Breast epithelium (tissue), 4 donors: ENCODE measurements around the gene CEP112. TPM values are rescaled to one million over a fixed set of nuclear protein-coding genes. Genes with fewer than 3 reads are reported as not detected.
A peak's percentile ranks its signal among the peaks of the same experiment; 100 is the strongest.

Experiments
- DNase-seq, 2 donors: peaks; one replicate each; pipeline ENCODE4 v3.0.0-alpha.2; 2019; ENCODE audit warnings: low spot score in 2 of 2
- H3K27ac ChIP-seq, 2 donors: fragments of 200-600 bp; sonication (generic) in 1 of 2; one replicate each; pipeline ENCODE4 v1.5.1; 2016 to 2019; ENCODE audit warnings: mild to moderate bottlenecking in 1 of 2
- H3K27me3 ChIP-seq, 2 donors: fragments of 200-600 bp; sonication (generic) in 1 of 2; one replicate each; pipeline versions ENCODE4 v1.5.1 to v1.6.0; 2017 to 2019; ENCODE audit warnings: control low read depth in 1 of 2, mild to moderate bottlenecking in 1 of 2
- H3K36me3 ChIP-seq: fragments of 200-600 bp; one replicate; pipeline ENCODE4 v1.5.1; 2019
- H3K4me1 ChIP-seq, 2 donors: fragments of 200-600 bp; sonication (generic); one replicate each; pipeline ENCODE4 v1.5.1; 2016 to 2019; ENCODE audit warnings: control low read depth in 1 of 2
- H3K4me3 ChIP-seq, 3 donors: fragments of 200-600 bp; sonication (generic); 1 replicate in 2 of 3; 2 replicates in 1 of 3; pipeline ENCODE4 v1.5.1; 2016 to 2019; ENCODE audit warnings: mild to moderate bottlenecking in 3 of 3, moderate library complexity in 2 of 3
- H3K9me3 ChIP-seq, 2 donors: fragments of 200-600 bp; sonication (generic) in 1 of 2; one replicate each; pipeline ENCODE4 v1.5.1; 2016 to 2019; ENCODE audit warnings: control low read depth in 1 of 2
- POLR2A ChIP-seq: fragments of 450-650 bp; IDR thresholded peaks from one replicate; pipeline ENCODE4 v1.6.1; 2016; ENCODE audit warnings: antibody characterized with exemption, mild to moderate bottlenecking, moderate library complexity
- POLR2AphosphoS5 ChIP-seq, 3 donors: sonication (generic); formaldehyde crosslinking; IDR thresholded peaks; one replicate each; pipeline ENCODE4 v1.6.1; 2017; ENCODE audit warnings: antibody characterized with exemption in 3 of 3
- intact Hi-C: fragments of 100-400 bp; cut with DNase I; formaldehyde crosslinking; loops from one replicate; pipeline ENCODE4 v1.15.1; 2023; ENCODE audit warnings: low total_unique reads
- total RNA-seq, 3 donors: library from RNA; depleted of rRNA; stranded (reverse); fragments of >200 nt; gene quantifications; one replicate each; pipeline ENCODE4 v1.1.0, GENCODE V29; 2016
- TF ChIP-seq, protein P1 (sequence below), 3 donors: fragments of 450-650 bp; IDR thresholded peaks; one replicate each; pipeline ENCODE4 v1.5.1; 2016 to 2017; ENCODE audit warnings: antibody characterized with exemption in 3 of 3, mild to moderate bottlenecking in 3 of 3, moderate library complexity in 3 of 3

CEP112 gene
- total RNA-seq, 3 donors from 2014 or later = 12.9 to 27.2 (median 18.0) TPM

- Histone ChIP-seq H3K4me3 (no peak overlapping the region), H3K27me3 (no peaks in the 10 kb centered on the region), H3K4me1 (no peaks in the 10 kb centered on the region), H3K9me3 (peaks cover 17 to 20% of the 10 kb centered on the region in 2 donors), H3K36me3 (no peaks in the 10 kb centered on the region), H3K27ac (no peak overlapping the region)
- TF ChIP-seq, protein P1, sequence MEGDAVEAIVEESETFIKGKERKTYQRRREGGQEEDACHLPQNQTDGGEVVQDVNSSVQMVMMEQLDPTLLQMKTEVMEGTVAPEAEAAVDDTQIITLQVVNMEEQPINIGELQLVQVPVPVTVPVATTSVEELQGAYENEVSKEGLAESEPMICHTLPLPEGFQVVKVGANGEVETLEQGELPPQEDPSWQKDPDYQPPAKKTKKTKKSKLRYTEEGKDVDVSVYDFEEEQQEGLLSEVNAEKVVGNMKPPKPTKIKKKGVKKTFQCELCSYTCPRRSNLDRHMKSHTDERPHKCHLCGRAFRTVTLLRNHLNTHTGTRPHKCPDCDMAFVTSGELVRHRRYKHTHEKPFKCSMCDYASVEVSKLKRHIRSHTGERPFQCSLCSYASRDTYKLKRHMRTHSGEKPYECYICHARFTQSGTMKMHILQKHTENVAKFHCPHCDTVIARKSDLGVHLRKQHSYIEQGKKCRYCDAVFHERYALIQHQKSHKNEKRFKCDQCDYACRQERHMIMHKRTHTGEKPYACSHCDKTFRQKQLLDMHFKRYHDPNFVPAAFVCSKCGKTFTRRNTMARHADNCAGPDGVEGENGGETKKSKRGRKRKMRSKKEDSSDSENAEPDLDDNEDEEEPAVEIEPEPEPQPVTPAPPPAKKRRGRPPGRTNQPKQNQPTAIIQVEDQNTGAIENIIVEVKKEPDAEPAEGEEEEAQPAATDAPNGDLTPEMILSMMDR (IDR thresholded peaks at IDR 0.05) = peak in 2 of 3 donors; percentile 34 to 40
- TF ChIP-seq POLR2A (no peak), POLR2AphosphoS5 (IDR thresholded peaks at IDR 0.05) (no peak)
- no peak for DNase-seq
- intact Hi-C loops = no loop called here
Observed at GRCh38 chr17:65987988-65988387, 203.9 kb downstream of the CEP112 start.

GRCh38 chr17:65985571-65985970 lies 206.4 kb downstream of the CEP112 start:
- TF ChIP-seq, protein P1 (IDR thresholded peaks at IDR 0.05) = no peak
- no peak for TF ChIP-seq POLR2AphosphoS5 (IDR thresholded peaks at IDR 0.05)
- no peak for TF ChIP-seq POLR2A
- H3K9me3 ChIP-seq = peaks cover 15 to 20% of the 10 kb centered on the region in 2 donors
- DNase-seq = no peak
- no peaks in the 10 kb centered on the region for H3K36me3 ChIP-seq
- no peak overlapping the region for H3K4me3 ChIP-seq
- no peaks in the 10 kb centered on the region for H3K4me1 ChIP-seq
- H3K27ac ChIP-seq = no peak overlapping the region
- intact Hi-C loops = no loop called here
- no peaks in the 10 kb centered on the region for H3K27me3 ChIP-seq

- TF ChIP-seq POLR2A (no peak), POLR2AphosphoS5 (IDR thresholded peaks at IDR 0.05) (no peak)
- TF ChIP-seq, protein P1 (IDR thresholded peaks at IDR 0.05) = no peak
- Histone ChIP-seq H3K4me3 (no peak overlapping the region), H3K27ac (no peak overlapping the region), H3K4me1 (no peaks in the 10 kb centered on the region), H3K27me3 (no peaks in the 10 kb centered on the region), H3K9me3 (peaks cover 12 to 15% of the 10 kb centered on the region in 2 donors), H3K36me3 (no peaks in the 10 kb centered on the region)
- intact Hi-C loops = no loop called here
- DNase-seq = no peak
Observed at GRCh38 chr17:65984299-65984698, 207.6 kb downstream of the CEP112 start.

- intact Hi-C loops = no loop called here
Observed at GRCh38 chr17:65978871-65979270, 213.1 kb downstream of the CEP112 start.

GRCh38 chr17:65977041-65977440 lies 214.9 kb downstream of the CEP112 start:
- intact Hi-C loops = no loop called here
- H3K27ac ChIP-seq = no peak overlapping the region
- H3K9me3 ChIP-seq = no peaks in the 10 kb centered on the region
- TF ChIP-seq POLR2AphosphoS5 (IDR thresholded peaks at IDR 0.05) = no peak
- no peaks in the 10 kb centered on the region for H3K36me3 ChIP-seq
- no peak for DNase-seq
- no peak overlapping the region for H3K4me3 ChIP-seq
- H3K4me1 ChIP-seq = no peaks in the 10 kb centered on the region
- no peaks in the 10 kb centered on the region for H3K27me3 ChIP-seq

More at GRCh38 chr17:65978871-65979270, 213.1 kb downstream of the CEP112 start:
- Histone ChIP-seq H3K4me1 (no peaks in the 10 kb centered on the region), H3K9me3 (no peaks in the 10 kb centered on the region), H3K27ac (no peak overlapping the region), H3K36me3 (no peaks in the 10 kb centered on the region), H3K4me3 (no peak overlapping the region), H3K27me3 (no peaks in the 10 kb centered on the region)
- no peak for DNase-seq
- no peak for TF ChIP-seq POLR2A
- TF ChIP-seq POLR2AphosphoS5 (IDR thresholded peaks at IDR 0.05) = no peak
- TF ChIP-seq, protein P1 (IDR thresholded peaks at IDR 0.05) = no peak

DNA sequence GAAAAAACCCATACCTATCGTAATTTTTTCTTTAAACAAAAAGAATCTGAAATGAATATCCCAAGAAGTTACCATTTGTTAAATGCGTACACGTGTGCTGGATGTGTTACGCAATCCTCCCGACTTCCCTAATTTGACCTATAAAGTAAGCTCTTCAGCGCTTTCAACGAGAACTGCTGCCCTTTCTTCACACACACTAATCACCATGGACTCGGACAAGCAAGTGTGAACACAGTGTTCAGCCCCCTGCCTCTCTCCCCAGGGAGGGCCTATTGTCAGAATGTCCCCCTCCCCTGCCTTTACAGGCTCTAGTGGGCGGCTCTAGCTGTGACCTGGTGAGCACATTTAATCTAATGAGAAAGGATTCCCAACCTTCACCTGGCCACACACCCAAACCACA lies 216.1 kb downstream of the CEP112 start:
- intact Hi-C loops = no loop called here

More for the DNA sequence above, 216.1 kb downstream of the CEP112 start:
- no peaks in the 10 kb centered on the region for H3K36me3 ChIP-seq
- DNase-seq = no peak
- no peak overlapping the region for H3K27ac ChIP-seq
- no peaks in the 10 kb centered on the region for H3K4me1 ChIP-seq
- H3K9me3 ChIP-seq = no peaks in the 10 kb centered on the region
- no peak overlapping the region for H3K4me3 ChIP-seq
- TF ChIP-seq, protein P1 (IDR thresholded peaks at IDR 0.05) = no peak
- no peaks in the 10 kb centered on the region for H3K27me3 ChIP-seq
